IPS-NIHi7 (cell line): ENCODE results near the gene FHIT.
A peak's percentile ranks its signal among the peaks of the same experiment; 100 is the strongest.

Source experiments
- DNase-seq: peaks from one replicate; pipeline ENCODE4 v3.0.0; 2012; ENCODE audit warnings: mixed read lengths; ENCODE audit errors: extremely low spot score

Gene FHIT

GRCh38 chr3:59800481-59800880 is 1450.8 kb downstream of the FHIT start:
- DNase-seq, result no peak

- DNase-seq, result no peak
These were observed 1452.7 kb downstream of the FHIT start for GRCh38 chr3:59798372-59799086.

GRCh38 chr3:59797533-59797932 is 1453.7 kb downstream of the FHIT start:
- no peak for DNase-seq

GRCh38 chr3:59796456-59796855 is 1454.8 kb downstream of the FHIT start:
- no peak for DNase-seq

- DNase-seq, result no peak
These were observed 1455.5 kb downstream of the FHIT start for GRCh38 chr3:59795756-59796155.

GRCh38 chr3:59793976-59794375 is 1457.3 kb downstream of the FHIT start:
- no peak for DNase-seq

- no peak for DNase-seq
These were observed 1459.4 kb downstream of the FHIT start for GRCh38 chr3:59791774-59792308.

GRCh38 chr3:59790241-59790640 is 1461.0 kb downstream of the FHIT start:
- DNase-seq, result no peak

- DNase-seq, result no peak
These were observed 1462.5 kb downstream of the FHIT start for GRCh38 chr3:59788801-59789200.

- DNase-seq, result no peak
These were observed 1463.1 kb downstream of the FHIT start for GRCh38 chr3:59788133-59788532.

GRCh38 chr3:59786374-59786773 is 1464.9 kb downstream of the FHIT start:
- DNase-seq, result no peak

- peak; percentile 34 for DNase-seq
These were observed 1467.1 kb downstream of the FHIT start for GRCh38 chr3:59784164-59784563.

- DNase-seq, result no peak
These were observed 1467.7 kb downstream of the FHIT start for GRCh38 chr3:59783468-59783988.

- no peak for DNase-seq
These were observed 1468.6 kb downstream of the FHIT start for GRCh38 chr3:59782664-59783063.

GRCh38 chr3:59780209-59780608 is 1471.0 kb downstream of the FHIT start:
- no peak for DNase-seq

GRCh38 chr3:59779260-59779659 is 1472.0 kb downstream of the FHIT start:
- DNase-seq, result no peak

- DNase-seq, result no peak
These were observed 1473.6 kb downstream of the FHIT start for GRCh38 chr3:59777667-59778077.

GRCh38 chr3:59777066-59777465 is 1474.2 kb downstream of the FHIT start:
- DNase-seq, result no peak

- no peak for DNase-seq
These were observed 1475.4 kb downstream of the FHIT start for GRCh38 chr3:59775761-59776325.

- DNase-seq, result no peak
These were observed 1476.1 kb downstream of the FHIT start for GRCh38 chr3:59775106-59775505.

GRCh38 chr3:59774634-59775033 is 1476.6 kb downstream of the FHIT start:
- no peak for DNase-seq

GRCh38 chr3:59774000-59774399 is 1477.3 kb downstream of the FHIT start:
- DNase-seq, result no peak
